Liver (tissue), 9 donors: ENCODE measurements around the gene INSYN2B. TPM values are rescaled to one million over a fixed set of nuclear protein-coding genes. Genes with fewer than 3 reads are reported as not detected.

ENCODE experiments used
- DNase-seq: peaks from one replicate; pipeline ENCODE4 v3.0.0-alpha.2; 2017; ENCODE audit warnings: low spot score
- H3K27ac ChIP-seq, 2 donors: one replicate each; pipeline ENCODE4 v1.7.0; 2013; ENCODE audit warnings: inconsistent platforms in 2 of 2, low read length in 2 of 2, control low read depth in 1 of 2, low read depth in 1 of 2, mild to moderate bottlenecking in 1 of 2
- H3K27me3 ChIP-seq, 4 donors: one replicate each; pipeline versions ENCODE4 v1.6.1 to v1.7.0; 2013; ENCODE audit warnings: low read length in 3 of 4, inconsistent platforms in 1 of 4, mild to moderate bottlenecking in 1 of 4, moderate library complexity in 1 of 4; ENCODE audit not compliant: control insufficient read depth in 4 of 4, insufficient read depth in 4 of 4
- H3K36me3 ChIP-seq, 4 donors: one replicate each; pipeline versions ENCODE4 v1.6.1 to v1.7.0; 2013; ENCODE audit warnings: low read length in 3 of 4, mild to moderate bottlenecking in 3 of 4, low read depth in 1 of 4, moderate library complexity in 1 of 4; ENCODE audit not compliant: control insufficient read depth in 4 of 4, insufficient read depth in 3 of 4
- H3K4me1 ChIP-seq, 4 donors: one replicate each; pipeline versions ENCODE4 v1.6.1 to v1.7.0; 2013; ENCODE audit warnings: low read length in 3 of 4, mild to moderate bottlenecking in 3 of 4, moderate library complexity in 1 of 4; ENCODE audit not compliant: control insufficient read depth in 4 of 4, insufficient read depth in 4 of 4
- H3K4me3 ChIP-seq, 3 donors: one replicate each; pipeline versions ENCODE4 v1.6.1 to v1.7.0; 2013; ENCODE audit warnings: low read length in 3 of 3, control low read depth in 1 of 3, low read depth in 1 of 3, mild to moderate bottlenecking in 1 of 3
- H3K9ac ChIP-seq, 2 donors: one replicate each; pipeline ENCODE4 v1.7.0; 2013; ENCODE audit warnings: low read length in 2 of 2, mild to moderate bottlenecking in 2 of 2, moderate library complexity in 2 of 2, control low read depth in 1 of 2, low read depth in 1 of 2
- H3K9me3 ChIP-seq, 4 donors: one replicate each; pipeline versions ENCODE4 v1.6.1 to v1.7.0; 2013; ENCODE audit warnings: low read length in 3 of 4; ENCODE audit not compliant: control insufficient read depth in 4 of 4
- CTCF ChIP-seq: fragments of 150-350 bp; IDR thresholded peaks from 2 replicates; pipeline ENCODE4 v1.5.1; 2017; ENCODE audit warnings: improper control_type of control experiment, low read depth, low read length; ENCODE audit not compliant: missing input control
- EGR1 ChIP-seq, 2 donors: IDR thresholded peaks; 2 replicates each; pipeline ENCODE4 v1.6.1; 2016 to 2018; ENCODE audit warnings: antibody characterized with exemption in 2 of 2, low read depth in 2 of 2
- FOXA1 ChIP-seq: IDR thresholded peaks from 2 replicates; pipeline ENCODE4 v1.6.1; 2016; ENCODE audit warnings: antibody characterized with exemption
- FOXA2 ChIP-seq: IDR thresholded peaks from 2 replicates; pipeline ENCODE4 v1.6.1; 2016; ENCODE audit warnings: antibody characterized with exemption
- GABPA ChIP-seq, 2 donors: IDR thresholded peaks in 1 of 2; conservative IDR thresholded peaks in 1 of 2; 2 replicates each; pipeline ENCODE4 v1.6.1; 2016; ENCODE audit warnings: antibody characterized with exemption in 2 of 2, mild to moderate bottlenecking in 1 of 2, moderate library complexity in 1 of 2
- HNF4A ChIP-seq, 2 donors: conservative IDR thresholded peaks; 2 replicates each; pipeline ENCODE4 v1.6.1; 2016; ENCODE audit warnings: antibody characterized with exemption in 2 of 2, mild to moderate bottlenecking in 2 of 2
- HNF4G ChIP-seq: IDR thresholded peaks from 2 replicates; pipeline ENCODE4 v1.6.1; 2016; ENCODE audit warnings: antibody characterized with exemption
- JUND ChIP-seq, 2 donors: IDR thresholded peaks; 2 replicates each; pipeline ENCODE4 v1.6.1; 2016; ENCODE audit warnings: antibody characterized with exemption in 2 of 2
- NR2F2 ChIP-seq: IDR thresholded peaks from 2 replicates; pipeline ENCODE4 v1.6.1; 2016; ENCODE audit warnings: antibody characterized with exemption
- RAD21 ChIP-seq, 2 donors: IDR thresholded peaks; 2 replicates each; pipeline ENCODE4 v1.6.1; 2016; ENCODE audit warnings: antibody characterized with exemption in 2 of 2, mild to moderate bottlenecking in 2 of 2
- REST ChIP-seq: IDR thresholded peaks from 2 replicates; pipeline ENCODE4 v1.6.1; 2016; ENCODE audit warnings: antibody characterized with exemption, mild to moderate bottlenecking
- RXRA ChIP-seq, 2 donors: IDR thresholded peaks; 2 replicates each; pipeline ENCODE4 v1.6.1; 2017 to 2018; ENCODE audit warnings: antibody characterized with exemption in 2 of 2, mild to moderate bottlenecking in 1 of 2
- SP1 ChIP-seq: IDR thresholded peaks from 2 replicates; pipeline ENCODE4 v1.6.1; 2018; ENCODE audit warnings: antibody characterized with exemption, mild to moderate bottlenecking
- TAF1 ChIP-seq: conservative IDR thresholded peaks from 2 replicates; pipeline ENCODE4 v1.6.1; 2016; ENCODE audit warnings: antibody characterized with exemption, mild to moderate bottlenecking
- YY1 ChIP-seq: IDR thresholded peaks from 2 replicates; pipeline ENCODE4 v1.6.1; 2016; ENCODE audit warnings: antibody characterized with exemption, mild to moderate bottlenecking
- WGBS: extraction: QIAGEN DNeasy Blood & Tissue Kit; methylation state at CpG from one replicate; pipeline ENCODE4 v1.1.7; 2013; 5-methylcytosine and 5-hydroxymethylcytosine counted together
- polyA plus RNA-seq, 2 donors: library from polyadenylated mRNA; stranded (reverse) in 1 of 2; unstranded in 1 of 2; fragments of 200-250 nt in 1 of 2; fragments of >200 nt in 1 of 2; fragmentation: Nextera tagmentation in 1 of 2; extraction: Ambion mirVana in 1 of 2; gene quantifications; one replicate each; pipeline versions ENCODE4 v1.2.1 to v1.2.3, GENCODE V29; 2013 to 2015
- total RNA-seq, 2 donors: library from RNA; depleted of rRNA; stranded (reverse); fragments of >200 nt; gene quantifications; one replicate each; pipeline ENCODE4 v1.2.3, GENCODE V29; 2014
- TF ChIP-seq, protein P1 (sequence below): IDR thresholded peaks from 2 replicates; pipeline ENCODE4 v1.6.1; 2016; ENCODE audit warnings: antibody characterized with exemption
- TF ChIP-seq, protein P2 (sequence below): IDR thresholded peaks from 2 replicates; pipeline ENCODE4 v1.6.1; 2016; ENCODE audit warnings: antibody characterized with exemption
- donor health status: healthy.
- donor health status: healthy.
- donor health status: healthy.
- donor health status: healthy.
- donor health status: healthy.

Gene INSYN2B
- total and polyA plus RNA-seq, 4 donors: 0.08 to 0.33 (median 0.13) TPM; not detected in 1

- no peak for TF ChIP-seq FOXA1
- no peak for TF ChIP-seq SP1
Observed at GRCh38 chr5:169875091-169875728, 105.1 kb downstream of the INSYN2B start (continued).

- no peaks in the 10 kb centered on the region for H3K36me3 ChIP-seq
- no peak for DNase-seq
- no peak overlapping the region for H3K9ac ChIP-seq
- H3K9me3 ChIP-seq: no peaks in the 10 kb centered on the region
- 70% methylated on average over 4 of the region's 4 CpGs for WGBS
- H3K27ac ChIP-seq: no peak overlapping the region
- TF ChIP-seq RAD21 (IDR thresholded peaks at IDR 0.05) (no peak), HNF4G (no peak), HNF4A (conservative IDR thresholded peaks at IDR 0.05) (no peak), FOXA2 (no peak), YY1 (no peak), EGR1 (IDR thresholded peaks at IDR 0.05; ENCODE audit: low read depth in 2 of 2) (no peak)
- TF ChIP-seq, protein P1, sequence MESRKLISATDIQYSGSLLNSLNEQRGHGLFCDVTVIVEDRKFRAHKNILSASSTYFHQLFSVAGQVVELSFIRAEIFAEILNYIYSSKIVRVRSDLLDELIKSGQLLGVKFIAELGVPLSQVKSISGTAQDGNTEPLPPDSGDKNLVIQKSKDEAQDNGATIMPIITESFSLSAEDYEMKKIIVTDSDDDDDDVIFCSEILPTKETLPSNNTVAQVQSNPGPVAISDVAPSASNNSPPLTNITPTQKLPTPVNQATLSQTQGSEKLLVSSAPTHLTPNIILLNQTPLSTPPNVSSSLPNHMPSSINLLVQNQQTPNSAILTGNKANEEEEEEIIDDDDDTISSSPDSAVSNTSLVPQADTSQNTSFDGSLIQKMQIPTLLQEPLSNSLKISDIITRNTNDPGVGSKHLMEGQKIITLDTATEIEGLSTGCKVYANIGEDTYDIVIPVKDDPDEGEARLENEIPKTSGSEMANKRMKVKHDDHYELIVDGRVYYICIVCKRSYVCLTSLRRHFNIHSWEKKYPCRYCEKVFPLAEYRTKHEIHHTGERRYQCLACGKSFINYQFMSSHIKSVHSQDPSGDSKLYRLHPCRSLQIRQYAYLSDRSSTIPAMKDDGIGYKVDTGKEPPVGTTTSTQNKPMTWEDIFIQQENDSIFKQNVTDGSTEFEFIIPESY: no peak
- H3K4me1 ChIP-seq: no peaks in the 10 kb centered on the region
- H3K4me3 ChIP-seq: no peak overlapping the region
- H3K27me3 ChIP-seq: peaks cover 0 to 4% (median 0%) of the 10 kb centered on the region in 4 donors
Observed at GRCh38 chr5:169874621-169875020, 105.7 kb downstream of the INSYN2B start.

DNA sequence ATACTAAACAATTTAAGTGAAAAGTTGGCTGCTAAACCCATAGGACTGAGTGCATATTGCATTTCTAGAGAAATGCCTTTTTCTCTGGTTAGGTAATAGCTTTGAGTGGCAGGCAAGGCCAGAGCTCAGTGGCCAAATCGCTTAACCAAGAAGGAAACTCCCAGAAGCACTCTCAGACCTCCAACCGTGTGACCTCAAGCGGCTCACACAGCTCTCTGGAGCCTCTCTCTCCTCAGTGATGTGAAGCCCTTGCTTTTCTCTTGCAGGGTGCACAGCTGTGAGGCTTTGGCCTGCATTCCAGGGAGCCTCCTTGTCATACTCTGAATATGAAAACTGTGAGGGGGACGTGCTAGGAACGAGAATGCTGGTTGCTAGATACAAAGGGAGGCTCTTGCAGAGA lies 106.7 kb downstream of the INSYN2B start:
- Histone ChIP-seq H3K4me1 (no peaks in the 10 kb centered on the region), H3K36me3 (no peaks in the 10 kb centered on the region), H3K9ac (no peak overlapping the region), H3K4me3 (no peak overlapping the region), H3K27me3 (no peaks in the 10 kb centered on the region), H3K27ac (no peak overlapping the region), H3K9me3 (no peaks in the 10 kb centered on the region)
- no peak for TF ChIP-seq FOXA1
- no peak for TF ChIP-seq REST
- TF ChIP-seq HNF4A (conservative IDR thresholded peaks at IDR 0.05): no peak
- TF ChIP-seq CTCF: no peak
- no peak for TF ChIP-seq GABPA (IDR thresholded peaks at IDR 0.05 in 1 of 2, conservative IDR thresholded peaks at IDR 0.05 in 1 of 2)
- TF ChIP-seq, protein P1: no peak
- no peak for TF ChIP-seq FOXA2
- TF ChIP-seq, protein P2, sequence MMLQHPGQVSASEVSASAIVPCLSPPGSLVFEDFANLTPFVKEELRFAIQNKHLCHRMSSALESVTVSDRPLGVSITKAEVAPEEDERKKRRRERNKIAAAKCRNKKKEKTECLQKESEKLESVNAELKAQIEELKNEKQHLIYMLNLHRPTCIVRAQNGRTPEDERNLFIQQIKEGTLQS: no peak
- TF ChIP-seq NR2F2: no peak
- no peak for TF ChIP-seq RXRA (IDR thresholded peaks at IDR 0.05)
- no peak for TF ChIP-seq HNF4G
- no peak for TF ChIP-seq TAF1
- TF ChIP-seq RAD21 (IDR thresholded peaks at IDR 0.05): no peak
- no peak for TF ChIP-seq EGR1 (IDR thresholded peaks at IDR 0.05; ENCODE audit: low read depth in 2 of 2)
- no peak for TF ChIP-seq JUND (IDR thresholded peaks at IDR 0.05)
- TF ChIP-seq SP1: no peak
- TF ChIP-seq YY1: no peak
- no peak for DNase-seq
- WGBS: 74% methylated on average over 5 of the region's 5 CpGs
